HepG2 (cell line): ENCODE data around the gene SRRM3. TPM values are rescaled to one million over a fixed set of nuclear protein-coding genes. Genes with fewer than 3 reads are reported as not detected.
A peak's percentile ranks its signal among the peaks of the same experiment; 100 is the strongest.

Experiments used
- ATAC-seq: fragments of 200-7000 bp; cut with Tn5 transposase; 3 replicates; pipeline ENCODE4 v1.9.1; 2020; ENCODE audit warnings: mild to moderate bottlenecking, moderate library complexity
- BruUV-seq: library from RNA; stranded (reverse); fragments of 400-500 nt; replicated peaks from 2 replicates; lab custom pipeline; 2021; lab: Mats Ljungman, UMichigan
- CTCF ChIA-PET: fragments of 300-600 bp; formaldehyde crosslinking; extraction: SDS; loops from one replicate; lab custom pipeline; 2021; ENCODE audit warnings: low total read pairs, inconsistent platforms, low intra/inter-chr PET ratio; lab: Yijun Ruan, JAX
- POLR2A ChIA-PET: fragments of 350-600 bp; sonication (Branson Sonifier 250); formaldehyde crosslinking; loops from one replicate; lab custom pipeline; 2020; ENCODE audit warnings: antibody characterized with exemption, inconsistent platforms; lab: Yijun Ruan, JAX
- DNase-seq: peaks from one replicate; pipeline ENCODE4 v3.0.0-alpha.2; 2015; ENCODE audit warnings: low spot score
- FAIRE-seq: peaks from 3 replicates; lab custom pipeline; 2011; peaks lifted over from hg19 to GRCh38; lab: Jason Lieb, UNC
- H2AFZ ChIP-seq: one replicate; pipeline ENCODE4 v1.6.1; 2011; ENCODE audit warnings: low read length, inconsistent platforms
- H3K27ac ChIP-seq: fragments of 300-600 bp; 3 replicates; pipeline ENCODE4 v1.8.0; 2011; ENCODE audit warnings: mixed run types, mild to moderate bottlenecking, mixed read lengths, low read length, inconsistent platforms; ENCODE audit not compliant: insufficient read depth; ENCODE audit errors: extremely low read length
- H3K27me3 ChIP-seq, 2 experiments: fragments of 200-600 bp in 1 of 2; 2 replicates in 1 of 2; 3 replicates in 1 of 2; pipeline versions ENCODE4 v1.6.0 to v1.8.0; 2011; ENCODE audit warnings: low read length in 2 of 2, mild to moderate bottlenecking in 2 of 2, moderate library complexity in 2 of 2, inconsistent platforms in 1 of 2; ENCODE audit not compliant: insufficient read depth in 2 of 2, control insufficient read depth in 1 of 2
- H3K36me3 ChIP-seq, 2 experiments: fragments of 200-600 bp in 1 of 2; replicated peaks in 1 of 2; 2 replicates in 1 of 2; 3 replicates in 1 of 2; pipeline versions ENCODE4 v1.5.1 to v1.8.0; 2011; ENCODE audit warnings: low read length in 2 of 2, inconsistent platforms in 1 of 2; ENCODE audit not compliant: insufficient read depth in 2 of 2, control insufficient read depth in 1 of 2
- H3K4me1 ChIP-seq: 2 replicates; pipeline ENCODE4 v1.5.1; 2012; ENCODE audit warnings: low read length, inconsistent platforms; ENCODE audit not compliant: insufficient read depth
- H3K4me2 ChIP-seq: 2 replicates; pipeline ENCODE4 v1.6.0; 2011; ENCODE audit warnings: low read depth, low read length, inconsistent platforms
- H3K4me3 ChIP-seq, 3 experiments: fragments of 200-600 bp in 1 of 3; sonication (generic), shearing (Covaris generic) in 1 of 3; replicated peaks in 1 of 3; 2 replicates each; pipeline ENCODE4 v1.5.1; 2011 to 2016; ENCODE audit warnings: low read length in 3 of 3, inconsistent platforms in 2 of 3, low read depth in 2 of 3, mild to moderate bottlenecking in 2 of 3, control low read depth in 1 of 3, mixed read lengths in 1 of 3; ENCODE audit not compliant: insufficient read depth in 1 of 3
- H3K79me2 ChIP-seq: one replicate; pipeline ENCODE4 v1.6.1; 2011; ENCODE audit warnings: low read length, inconsistent platforms; ENCODE audit not compliant: insufficient read depth
- H3K9ac ChIP-seq: 2 replicates; pipeline ENCODE4 v1.6.0; 2011; ENCODE audit warnings: mild to moderate bottlenecking, low read depth, low read length, inconsistent platforms; ENCODE audit not compliant: insufficient read depth
- H3K9me3 ChIP-seq: 2 replicates; pipeline ENCODE4 v1.5.1; 2012; ENCODE audit warnings: mild to moderate bottlenecking, low read length
- H4K20me1 ChIP-seq: 2 replicates; pipeline ENCODE4 v1.6.0; 2011; ENCODE audit warnings: inconsistent platforms, mild to moderate bottlenecking, low read length, moderate library complexity; ENCODE audit not compliant: insufficient read depth
- ASH2L ChIP-seq: fragments of 300-600, 200-600 bp; sonication (generic); IDR thresholded peaks from 2 replicates; pipeline ENCODE4 v1.7.0; 2017; ENCODE audit warnings: low read depth, mild to moderate bottlenecking, moderate library complexity, mixed read lengths, low read length; ENCODE audit not compliant: insufficient read length
- BORCS8-MEF2B ChIP-seq: sonication (generic); formaldehyde crosslinking; IDR thresholded peaks from 2 replicates; pipeline ENCODE4 v1.8.0; 2022; ENCODE audit warnings: mild to moderate bottlenecking, missing genetic modification reagents
- DMAP1 ChIP-seq: IDR thresholded peaks from 2 replicates; pipeline ENCODE4 v1.6.1; 2016
- FOSL2 ChIP-seq: sonication (generic); formaldehyde crosslinking; IDR thresholded peaks from 2 replicates; pipeline ENCODE4 v1.4.0; 2020; ENCODE audit warnings: missing genetic modification reagents
- FOXM1 ChIP-seq: sonication (generic); formaldehyde crosslinking; IDR thresholded peaks from 2 replicates; pipeline ENCODE4 v1.5.0; 2020; ENCODE audit warnings: missing genetic modification reagents
- NCOA5 ChIP-seq: sonication (generic); formaldehyde crosslinking; IDR thresholded peaks from 2 replicates; pipeline ENCODE4 v1.4.0; 2020; ENCODE audit warnings: missing genetic modification reagents
- RFX1 ChIP-seq: fragments of 450-650 bp; IDR thresholded peaks from 2 replicates; pipeline ENCODE4 v1.6.1; 2017
- RFXANK ChIP-seq: IDR thresholded peaks from 2 replicates; pipeline ENCODE4 v1.6.1; 2016
- ZFP82 ChIP-seq: sonication (generic); formaldehyde crosslinking; IDR thresholded peaks from 2 replicates; pipeline ENCODE4 v1.5.1; 2020; ENCODE audit warnings: mild to moderate bottlenecking, missing genetic modification reagents, borderline replicate concordance
- ZHX2 ChIP-seq, 2 experiments: sonication (generic) in 1 of 2; formaldehyde crosslinking in 1 of 2; IDR thresholded peaks; 2 replicates each; pipeline versions ENCODE4 v1.6.1 to v1.9.0; 2014 to 2022; ENCODE audit warnings: antibody characterized with exemption in 1 of 2, borderline replicate concordance in 1 of 2, inconsistent platforms in 1 of 2, low read depth in 1 of 2, missing genetic modification reagents in 1 of 2
- WGBS: methylation state at CpG from one replicate; pipeline ENCODE4 v1.1.6; 2017; ENCODE audit warnings: low lambda C conversion rate; 5-methylcytosine and 5-hydroxymethylcytosine counted together
- in situ Hi-C: cut with HindIII; loops from 2 replicates; pipeline ENCODE4 v1.10.0; 2017; ENCODE audit warnings: low pct_unique_long_range_greater_than_20kb; ENCODE audit not compliant: extremely low pct_ligation_motif_present
- intact Hi-C: fragments of 100-400 bp; cut with micrococcal nuclease; formaldehyde crosslinking; loops from one replicate; pipeline ENCODE4 v1.10.0; 2022; ENCODE audit not compliant: unreplicated experiment
- polyA plus RNA-seq, 8 experiments: library from polyadenylated mRNA; depleted of rRNA in 3 of 8; stranded (reverse) in 7 of 8; unstranded in 1 of 8; fragments of >200 nt; fragmentation: Illumina TruSeq in 4 of 8; extraction: Trizol in 4 of 8; gene quantifications; 2 replicates each; pipeline versions ENCODE4 v1.2.1 to v1.2.3, GENCODE V29; 2011 to 2016; ENCODE audit warnings: low read depth in 4 of 8, missing spikeins in 1 of 8, mixed read lengths in 1 of 8; ENCODE audit not compliant: insufficient read depth in 1 of 8
- total RNA-seq, 5 experiments: library from RNA; depleted of rRNA; stranded (reverse); fragments of >200 nt; fragmentation: Illumina TruSeq; extraction: Trizol; gene quantifications; 2 replicates each; pipeline ENCODE4 v1.2.3, GENCODE V29; 2016; ENCODE audit warnings: low read depth in 1 of 5
- TF ChIP-seq, protein P1 (sequence below): sonication (generic); formaldehyde crosslinking; IDR thresholded peaks from 2 replicates; pipeline ENCODE4 v1.4.0; 2020; ENCODE audit warnings: mild to moderate bottlenecking, low read depth, missing genetic modification reagents

Gene SRRM3
- total and polyA plus RNA-seq, 2 of the 13 experiments (the other 11 are each of a cell fraction or from before 2014, with no cell fraction given): 0.13 to 0.54 TPM

- H2AFZ ChIP-seq: no peak overlapping the region
- in situ Hi-C loops (no loop called here), intact Hi-C loops (no loop called here)
- H4K20me1 ChIP-seq: no peaks in the 10 kb centered on the region
- WGBS: 2% methylated on average over 9 of the region's 9 CpGs
- H3K4me3 ChIP-seq: no peak overlapping the region
- no TSS peak for BruUV-seq
- TF ChIP-seq RFXANK (CRISPR knock-in tag) (no peak), RFX1 (peak; percentile 33; the same call in 1 of the 2 replicates), ZFP82 (CRISPR knock-in tag) (no peak)
- H3K4me1 ChIP-seq: peaks cover 10% of the 10 kb centered on the region; the same call in 1 of the 2 replicates
- ChIA-PET CTCF (no interaction called here), POLR2A (no interaction called here)
- no peak for FAIRE-seq
- no peak overlapping the region for H3K9ac ChIP-seq
- no peak for DNase-seq
- no peak overlapping the region for H3K4me2 ChIP-seq
- H3K9me3 ChIP-seq: no peaks in the 10 kb centered on the region
- no peak overlapping the region for H3K27ac ChIP-seq
- H3K36me3 ChIP-seq: no peaks in the 10 kb centered on the region
- peaks cover 0 to 17% of the 10 kb centered on the region in 2 experiments; a peak in 2 of 5 replicates for H3K27me3 ChIP-seq
- no peaks in the 10 kb centered on the region for H3K79me2 ChIP-seq
- ATAC-seq: no peak
Measured at GRCh38 chr7:76216381-76217082, 14.8 kb downstream of the SRRM3 start.

DNA sequence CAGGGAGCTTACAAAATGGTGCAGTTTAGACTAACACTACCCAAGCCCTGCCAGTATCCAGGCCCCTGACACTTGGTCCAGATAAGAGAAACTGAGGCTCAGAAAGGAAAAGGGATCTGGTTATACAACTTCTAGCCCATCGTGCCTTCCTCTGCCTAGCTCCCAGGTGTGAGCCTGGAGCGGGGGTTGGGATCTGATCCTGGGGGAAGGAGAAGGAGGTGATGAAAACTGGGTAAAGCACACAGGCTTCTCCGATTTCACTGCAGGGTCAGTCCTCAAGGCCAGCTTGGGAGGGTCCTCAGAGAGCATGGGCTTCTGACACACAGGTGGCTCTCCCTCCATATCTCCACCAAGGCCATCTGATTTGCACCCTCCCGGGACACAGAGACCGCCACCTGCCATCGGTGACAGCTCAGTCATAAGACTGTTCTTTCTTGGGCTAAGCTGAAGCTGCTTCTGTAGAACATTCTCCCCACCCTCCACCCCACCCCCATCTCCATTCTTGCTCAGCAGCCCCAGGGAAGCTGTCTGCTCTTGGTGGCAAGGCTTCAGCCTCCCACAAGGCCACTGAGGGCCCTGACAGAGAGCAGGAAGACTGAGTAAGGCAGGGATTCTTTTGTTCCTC is 16.4 kb downstream of the SRRM3 start:
- no peak for ATAC-seq
- in situ Hi-C loops: no loop called here
- 0% methylated on average over 2 of the region's 6 CpGs for WGBS
- H3K4me2 ChIP-seq: no peak overlapping the region
- H3K9me3 ChIP-seq: no peaks in the 10 kb centered on the region
- no peak for FAIRE-seq
- no peak overlapping the region for H2AFZ ChIP-seq
- ChIA-PET CTCF (no interaction called here), POLR2A (no interaction called here)
- H3K4me3 ChIP-seq: no peak overlapping the region
- no peaks in the 10 kb centered on the region for H4K20me1 ChIP-seq
- H3K27me3 ChIP-seq: peaks cover 0 to 17% of the 10 kb centered on the region in 2 experiments; a peak in 2 of 5 replicates
- no peak overlapping the region for H3K27ac ChIP-seq
- peaks cover 10% of the 10 kb centered on the region; the same call in 1 of the 2 replicates for H3K4me1 ChIP-seq
- BruUV-seq: no TSS peak
- no peaks in the 10 kb centered on the region for H3K36me3 ChIP-seq
- no peaks in the 10 kb centered on the region for H3K79me2 ChIP-seq
- DNase-seq: no peak
- H3K9ac ChIP-seq: no peak overlapping the region
- intact Hi-C loops: no loop called here
- TF ChIP-seq, protein P1, sequence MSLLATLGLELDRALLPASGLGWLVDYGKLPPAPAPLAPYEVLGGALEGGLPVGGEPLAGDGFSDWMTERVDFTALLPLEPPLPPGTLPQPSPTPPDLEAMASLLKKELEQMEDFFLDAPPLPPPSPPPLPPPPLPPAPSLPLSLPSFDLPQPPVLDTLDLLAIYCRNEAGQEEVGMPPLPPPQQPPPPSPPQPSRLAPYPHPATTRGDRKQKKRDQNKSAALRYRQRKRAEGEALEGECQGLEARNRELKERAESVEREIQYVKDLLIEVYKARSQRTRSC (CRISPR knock-in tag): no peak
- TF ChIP-seq ASH2L (no peak), FOSL2 (no peak), BORCS8-MEF2B (CRISPR knock-in tag) (no peak), ZHX2 (IDR thresholded peaks at IDR 0.05; ENCODE audit: low read depth) (no peak), ZHX2 (CRISPR knock-in tag; IDR thresholded peaks at IDR 0.05; ENCODE audit: borderline replicate concordance) (no peak), DMAP1 (CRISPR knock-in tag) (no peak), NCOA5 (no peak), FOXM1 (CRISPR knock-in tag) (no peak)
